HG03095 (cell line): ENCODE results near the gene PRCD.
"Not testable (repeated sequence)": the region's sequence is repeated elsewhere in the genome, so short reads cannot be mapped to it uniquely, and the experiment has no call there.

Source experiments
- ATAC-seq: cut with Tn5 transposase; IDR thresholded peaks from one replicate; pipeline ENCODE4 v1.9.1; 2021; ENCODE audit warnings: moderate library complexity; ENCODE audit not compliant: unreplicated experiment

PRCD gene

DNA sequence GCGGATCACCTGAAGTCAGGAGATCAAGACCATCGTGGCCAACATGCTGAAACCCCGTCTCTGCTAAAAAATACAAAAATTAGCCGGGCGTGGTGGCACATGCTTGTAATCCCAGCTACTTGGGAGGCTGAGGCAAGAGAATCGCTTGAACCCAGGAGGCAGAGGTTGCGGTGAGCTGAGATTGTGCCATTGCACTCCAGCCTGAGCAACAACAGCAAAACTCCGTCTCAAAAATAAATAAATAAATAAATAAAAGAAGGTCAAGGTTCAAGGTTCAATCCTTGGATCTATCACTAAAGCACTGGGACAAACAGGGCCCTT is 14.4 kb upstream of the PRCD start:
- ATAC-seq = not testable (repeated sequence)

DNA sequence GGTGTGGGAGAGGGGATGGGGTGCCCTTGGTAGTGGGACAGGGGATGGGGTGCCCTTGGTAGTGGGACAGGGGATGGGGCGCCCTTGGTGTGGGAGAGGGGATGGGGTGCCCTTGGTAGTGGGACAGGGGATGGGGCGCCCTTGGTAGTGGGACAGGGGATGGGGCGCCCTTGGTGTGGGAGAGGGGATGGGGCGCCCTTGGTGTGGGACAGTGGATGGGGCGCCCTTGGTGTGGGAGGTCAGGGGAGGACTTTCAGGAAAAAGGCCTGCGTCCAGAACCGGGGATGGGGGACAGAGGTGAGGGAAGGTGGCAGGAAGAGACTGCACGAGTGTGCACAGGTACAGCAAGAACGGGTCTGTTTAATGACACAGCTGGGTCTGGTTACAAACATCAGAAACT is 12.8 kb upstream of the PRCD start:
- not testable (repeated sequence) for ATAC-seq

DNA sequence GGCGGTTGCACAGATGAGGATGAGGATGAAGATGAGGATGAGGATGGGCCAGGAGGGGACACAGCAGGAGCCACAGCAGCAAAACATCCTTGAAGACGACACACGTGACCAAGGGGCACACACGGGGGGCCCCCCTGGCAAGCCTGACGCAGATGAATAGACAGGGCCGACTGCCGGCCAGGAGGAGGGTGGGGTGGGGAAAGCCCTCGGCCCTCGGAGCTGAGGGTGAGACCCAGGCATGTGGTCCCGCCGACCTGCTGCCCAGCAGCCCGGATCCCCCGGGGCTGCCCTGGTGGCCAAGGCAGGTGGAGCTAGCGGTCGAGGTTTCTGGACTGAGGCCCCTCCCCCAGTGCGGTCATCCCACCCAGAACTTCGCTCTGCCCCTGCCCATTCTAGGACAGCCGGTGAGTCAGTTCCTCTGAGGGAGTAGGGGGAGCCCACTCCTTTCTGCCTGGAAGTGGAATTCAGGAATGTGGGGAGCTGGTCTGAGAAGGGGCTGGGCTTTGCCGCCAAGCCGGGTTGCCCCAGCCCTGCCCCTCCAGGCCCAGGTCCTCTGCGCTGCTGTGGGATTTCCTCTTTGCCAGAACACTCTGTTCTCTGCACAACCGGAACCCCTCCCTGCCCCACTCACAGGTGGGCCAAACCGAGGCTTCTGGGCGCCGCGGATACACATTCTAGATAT is 12.3 kb upstream of the PRCD start:
- ATAC-seq = no peak

GRCh38 chr17:76528156-76528527 is 11.7 kb upstream of the PRCD start:
- ATAC-seq = no peak

- ATAC-seq = no peak
Measured at GRCh38 chr17:76528528-76529223, 11.2 kb upstream of the PRCD start.

DNA sequence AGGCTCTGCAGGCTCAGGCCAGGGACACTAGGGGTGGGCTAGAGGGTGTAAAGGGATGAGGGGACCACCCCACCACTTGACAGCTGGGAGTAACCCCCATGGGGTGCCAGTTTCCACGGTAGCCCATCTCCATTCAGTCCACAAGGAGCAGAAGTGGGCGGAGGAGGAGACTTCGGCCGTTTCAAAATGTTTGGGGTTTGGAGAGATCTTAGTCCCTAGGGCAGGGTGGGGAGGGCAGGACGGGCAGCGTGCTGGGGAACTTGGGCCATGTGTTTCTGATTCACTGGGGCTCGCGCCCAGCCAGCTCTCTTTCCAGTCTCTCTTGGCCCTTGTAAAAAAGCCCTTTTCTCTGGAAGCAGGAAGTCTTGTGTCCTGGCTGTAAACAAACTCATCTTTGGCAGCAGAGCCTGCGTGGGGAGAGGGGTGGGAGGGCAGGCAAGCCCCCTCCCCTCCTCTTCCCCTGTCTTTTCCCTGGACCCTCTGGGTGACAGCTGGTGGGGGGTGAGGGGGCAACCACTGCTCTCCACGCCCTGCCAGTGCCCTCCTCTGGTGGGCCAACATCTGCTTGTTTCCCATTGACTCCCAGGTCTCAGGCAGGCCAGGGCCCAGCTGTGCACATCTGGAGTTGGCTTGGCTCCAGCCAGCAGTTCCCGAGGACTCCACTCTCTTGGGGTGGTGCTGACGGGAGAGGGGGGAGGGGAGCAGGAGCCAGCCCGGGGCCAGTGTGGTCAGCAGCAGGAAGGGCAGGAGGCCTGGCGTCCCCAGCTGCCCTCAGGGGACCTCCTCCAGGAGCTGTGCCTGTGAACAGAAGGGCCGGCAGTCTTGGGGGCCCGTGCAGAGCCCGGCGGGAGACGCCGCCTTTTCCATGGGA is 10.4 kb upstream of the PRCD start:
- ATAC-seq = no peak

DNA sequence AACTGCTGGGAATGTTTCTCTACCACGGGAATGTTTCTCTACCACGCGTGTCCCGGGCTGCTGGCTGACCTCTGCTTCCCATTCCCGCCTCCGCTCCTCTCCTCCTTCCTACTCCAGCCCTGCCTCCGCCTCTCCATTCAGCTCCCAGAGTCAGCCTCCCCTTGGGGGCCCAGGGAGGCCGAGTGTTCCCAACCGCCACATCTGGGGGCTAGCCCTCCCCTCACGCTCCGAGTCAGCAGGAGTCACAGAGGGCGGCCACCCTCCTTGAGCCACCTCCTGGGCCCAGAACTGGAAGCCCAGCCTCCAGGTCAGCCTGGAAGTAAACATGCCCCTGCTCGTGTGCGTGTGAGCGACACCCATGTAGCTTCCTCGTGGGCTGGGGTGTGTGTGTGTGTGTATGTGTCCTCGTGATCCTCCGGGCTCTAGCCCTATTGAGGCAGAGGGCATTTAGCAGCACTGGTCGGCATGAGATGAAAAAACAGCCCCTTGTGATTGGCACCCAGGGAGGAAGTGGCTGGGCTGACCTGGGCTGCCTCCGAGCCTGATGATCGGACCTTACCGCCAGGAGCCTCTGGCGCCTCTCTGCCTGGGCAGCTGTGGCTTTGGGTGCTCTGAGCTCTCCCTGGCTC is 9.6 kb upstream of the PRCD start:
- ATAC-seq = no peak

DNA sequence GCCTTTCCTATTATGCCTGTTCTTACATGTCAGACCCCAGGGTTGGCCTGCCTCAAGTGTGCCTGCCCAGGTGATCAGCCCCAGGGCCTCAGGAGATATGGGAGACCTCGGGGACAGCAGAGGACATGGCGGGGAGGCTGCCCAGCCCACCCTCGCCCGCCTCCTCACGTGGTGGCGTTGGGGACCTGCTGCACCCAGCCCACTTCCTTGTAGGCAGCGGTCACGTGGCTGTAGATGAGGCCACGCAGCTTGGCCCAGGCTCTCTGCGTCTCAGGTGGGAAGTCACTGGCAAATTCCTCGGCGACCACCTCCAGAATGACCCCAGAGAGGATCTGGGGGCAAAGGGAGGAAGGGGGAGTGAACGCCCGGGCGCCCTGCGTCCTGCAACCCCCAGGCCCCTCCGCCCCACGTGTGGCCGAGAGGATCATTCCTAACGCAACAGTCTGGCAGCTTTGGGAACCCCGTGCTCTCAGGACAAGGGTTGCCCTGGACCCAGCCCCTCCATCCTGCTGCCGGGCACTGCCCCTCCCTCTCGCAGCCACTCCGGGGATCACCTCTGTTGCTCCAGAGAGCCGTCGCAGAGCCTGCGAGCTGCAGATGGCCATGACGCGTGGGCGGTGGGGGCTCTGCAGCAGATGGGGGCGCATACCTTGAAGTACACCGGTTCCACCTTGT is 8.9 kb upstream of the PRCD start:
- ATAC-seq = no peak

- ATAC-seq = no peak
Measured at GRCh38 chr17:76531486-76532038, 8.3 kb upstream of the PRCD start.

GRCh38 chr17:76532072-76532651 is 7.7 kb upstream of the PRCD start:
- no peak for ATAC-seq

- ATAC-seq = not testable (repeated sequence)
Measured at GRCh38 chr17:76533640-76534359, 6.0 kb upstream of the PRCD start.

- no peak for ATAC-seq
Measured at GRCh38 chr17:76534831-76535732, 4.8 kb upstream of the PRCD start.

GRCh38 chr17:76535788-76536510 is 3.9 kb upstream of the PRCD start:
- no peak for ATAC-seq

DNA sequence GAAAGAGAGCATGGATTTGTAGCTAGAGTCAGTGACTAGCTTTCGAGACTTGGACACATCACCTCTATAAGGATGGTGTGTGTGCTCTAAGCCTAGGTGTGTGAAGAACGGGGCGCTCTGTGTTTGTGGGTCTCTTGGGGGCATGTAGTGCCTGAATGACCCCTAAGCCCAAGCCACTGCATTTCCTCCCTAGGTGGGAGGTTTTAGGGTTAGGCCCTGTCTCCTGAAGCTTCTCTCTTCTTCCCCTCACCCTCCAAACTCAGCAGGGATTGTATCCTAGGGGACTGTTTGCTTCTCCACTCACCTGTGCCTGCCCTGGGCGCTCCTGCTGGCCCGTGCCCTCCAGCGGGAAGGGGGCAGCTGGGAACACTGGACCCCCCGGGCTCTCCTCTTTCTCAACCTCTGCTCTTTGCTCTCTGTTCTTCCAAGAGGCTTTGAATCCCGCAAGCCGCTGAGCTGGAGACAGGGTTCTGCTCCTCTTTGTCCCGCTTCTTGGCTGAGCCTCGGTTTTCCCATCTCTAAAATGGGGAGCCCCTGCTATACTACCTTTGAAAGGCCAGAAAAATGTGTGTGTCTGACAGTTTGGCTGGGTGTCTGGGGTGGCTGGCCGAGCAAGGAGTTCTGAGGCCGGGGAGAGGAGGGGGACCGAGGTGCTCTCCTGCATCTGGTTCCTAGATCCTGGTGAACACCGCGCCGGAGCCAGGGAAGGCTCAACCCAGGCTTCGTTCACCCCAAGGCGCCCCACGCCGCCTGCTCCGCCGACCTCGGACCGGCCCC is 3.1 kb upstream of the PRCD start:
- ATAC-seq = no peak

GRCh38 chr17:76537288-76537577 is 2.6 kb upstream of the PRCD start:
- ATAC-seq = no peak

GRCh38 chr17:76537578-76538280 is 2.1 kb upstream of the PRCD start, which contains the start of gene CYGB:
Gene CYGB, minus strand, starts transcription at chr17:76537709. Its CDS starts 167 bp downstream, at chr17:76537542.
- no peak for ATAC-seq
